Embryonic facial prominence (tissue), 1 donor: ENCODE data around the gene SUSD4.

Source experiments
- DNase-seq: peaks from one replicate; pipeline ENCODE4 v3.0.0-alpha.2; 2016; ENCODE audit errors: extremely low spot score

Gene SUSD4

DNA sequence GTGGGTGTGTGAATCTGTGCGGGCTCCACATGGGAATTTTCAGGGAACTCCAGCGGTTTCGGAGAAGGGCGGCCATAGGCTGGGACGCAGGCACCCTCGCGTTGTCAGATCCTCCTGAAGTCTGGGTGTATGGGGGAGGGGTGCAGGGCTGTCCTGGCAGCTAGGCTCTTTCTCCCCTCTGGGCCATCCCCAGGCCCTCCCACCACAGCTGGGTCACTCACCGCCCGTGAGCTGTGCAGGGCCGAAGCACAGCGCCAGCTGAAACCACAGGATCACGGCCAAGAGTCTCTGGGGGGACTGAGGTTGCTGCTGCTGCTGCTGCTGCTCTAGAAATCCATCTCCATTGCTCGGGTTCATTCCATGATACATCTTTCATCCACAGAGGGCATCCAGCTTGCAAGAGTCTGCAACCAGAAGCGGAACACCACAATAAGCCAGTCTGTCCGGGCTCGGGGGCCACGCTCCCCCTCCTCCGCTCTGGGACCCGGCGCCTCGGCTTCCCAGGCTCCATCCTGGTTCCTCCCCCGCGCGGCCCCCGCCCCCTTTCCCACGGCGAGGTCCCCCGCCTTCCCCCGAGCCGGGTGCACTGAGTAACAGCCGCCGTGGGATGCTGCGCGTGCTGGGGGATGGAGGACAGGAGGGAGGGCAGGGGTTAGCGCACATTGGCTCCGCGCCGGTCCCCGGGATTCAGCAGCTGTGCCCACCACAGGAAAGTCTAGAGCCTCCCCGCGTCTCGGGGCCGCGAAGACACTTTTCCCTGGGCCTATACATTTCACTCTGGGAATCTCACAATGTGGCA, 720 bp downstream of the SUSD4 start:
- no peak for DNase-seq

DNA sequence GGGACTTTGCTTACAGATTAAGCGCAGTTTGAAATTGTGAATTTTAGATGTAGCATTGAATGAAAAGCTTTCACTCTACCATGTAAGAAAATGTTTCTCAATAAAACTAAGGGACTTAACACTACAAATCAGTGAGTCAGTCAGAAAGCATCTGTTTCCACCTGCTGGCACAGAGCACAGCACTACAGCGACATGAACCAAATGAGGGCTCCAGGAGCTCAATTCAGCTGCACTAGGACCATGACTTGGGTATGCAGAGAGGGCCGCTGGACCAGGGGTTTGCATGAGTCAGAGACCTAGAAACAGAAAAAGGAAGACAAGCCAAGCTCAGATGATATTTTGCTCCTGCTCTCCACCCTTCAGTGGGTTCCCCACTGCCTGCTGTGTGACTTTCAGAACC, 5.2 kb downstream of the SUSD4 start:
- DNase-seq, result no peak

DNA sequence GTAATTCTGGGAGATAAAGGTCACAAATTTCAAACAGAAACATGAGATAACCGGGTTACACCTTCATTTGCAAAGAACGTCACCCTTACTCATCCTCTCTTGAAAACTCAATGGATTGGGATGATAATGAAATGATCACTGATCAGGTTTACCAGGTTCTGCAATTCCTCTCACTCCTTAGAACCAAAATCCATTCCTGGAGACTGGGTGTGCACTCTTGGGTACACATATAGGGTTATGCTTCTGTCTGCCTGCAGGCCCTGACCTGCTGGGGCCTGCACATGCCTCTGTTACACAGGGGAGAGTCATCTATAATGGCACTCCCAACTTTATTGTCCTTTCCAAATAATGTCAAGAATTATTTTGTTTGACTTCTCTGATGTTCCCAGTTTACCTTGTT, 8.3 kb downstream of the SUSD4 start:
- DNase-seq, result no peak

DNA sequence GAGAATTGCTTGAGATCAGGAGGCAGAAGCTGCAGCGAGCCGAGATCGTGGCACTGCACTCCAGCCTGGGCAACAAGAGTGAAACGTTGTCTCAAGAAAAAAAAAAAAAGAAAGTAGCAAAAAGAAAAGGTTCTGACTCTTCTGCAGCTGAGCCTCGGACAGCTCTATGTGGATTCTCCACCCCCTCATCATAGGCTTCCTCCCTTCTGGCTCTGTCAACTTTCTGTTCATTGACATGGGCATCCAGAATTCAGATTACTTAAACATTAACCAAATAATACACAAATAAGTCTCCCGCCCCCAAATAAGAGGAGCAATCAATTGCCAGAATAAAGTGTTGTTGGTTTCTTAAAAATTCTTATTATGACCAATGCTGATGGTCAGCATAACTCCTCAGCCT, 10.0 kb downstream of the SUSD4 start:
- no peak for DNase-seq

DNA sequence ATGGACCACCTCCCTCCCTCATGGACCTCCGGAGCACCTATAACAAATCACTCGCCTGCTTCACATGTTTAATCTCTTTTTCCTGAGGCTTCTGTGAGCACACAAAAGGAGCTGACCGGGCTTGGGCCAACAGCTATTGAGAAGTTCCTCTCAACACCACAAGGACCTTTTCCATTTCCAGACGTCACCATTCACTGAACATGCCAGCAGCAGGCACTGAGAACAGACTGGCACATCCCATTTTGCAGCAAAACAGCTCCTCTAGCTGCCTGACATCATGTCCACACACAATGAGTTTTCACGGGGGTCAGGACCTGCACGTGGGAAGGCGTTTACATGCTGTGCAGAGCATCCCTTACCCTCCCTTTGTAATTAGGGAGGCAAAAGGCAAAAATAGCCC, 11.0 kb downstream of the SUSD4 start:
- DNase-seq, result no peak

DNA sequence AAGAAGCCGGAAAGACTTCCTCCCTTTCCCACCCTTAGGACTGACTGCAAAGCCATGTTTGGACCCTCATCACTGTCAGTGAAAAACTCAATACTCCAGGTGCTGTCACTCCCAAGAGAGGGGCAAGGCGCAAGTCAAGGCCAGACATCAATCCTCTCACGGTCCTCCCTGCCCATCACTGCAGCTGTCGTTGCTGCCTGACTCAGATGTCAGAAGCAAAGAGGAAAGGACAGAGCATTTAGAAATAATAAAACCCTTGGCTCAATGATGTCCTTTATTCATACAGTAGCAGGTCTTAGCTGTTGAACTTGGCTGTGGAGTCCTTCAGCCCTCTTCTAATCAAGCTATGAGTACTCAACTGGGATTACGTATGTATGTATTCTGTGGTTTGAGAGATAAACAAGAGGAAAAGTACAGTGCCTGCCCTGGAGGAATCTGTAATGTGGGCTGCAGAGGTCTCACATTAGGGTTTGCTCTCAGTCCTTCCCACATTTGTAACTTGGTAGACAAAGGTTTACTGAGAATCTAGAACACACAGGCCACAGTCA, 13.5 kb downstream of the SUSD4 start:
- no peak for DNase-seq

DNA sequence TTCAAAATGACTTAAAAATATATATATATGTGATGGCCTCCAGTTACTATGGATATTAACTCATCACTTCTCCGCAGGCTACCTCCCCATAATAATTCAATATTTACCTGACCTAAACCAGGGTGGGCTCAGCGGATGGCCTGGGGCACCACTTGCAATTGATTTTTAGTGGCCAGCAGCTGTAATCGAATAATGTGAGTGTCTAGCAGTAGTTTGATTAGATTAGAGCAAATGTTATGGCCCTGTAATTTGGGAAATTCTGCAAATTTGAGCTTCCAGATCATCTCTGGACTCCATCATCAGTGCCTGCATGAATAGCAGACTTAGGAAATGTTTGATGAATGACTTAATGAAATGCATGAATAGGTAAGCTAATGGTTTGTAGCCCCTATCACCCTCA, 14.7 kb downstream of the SUSD4 start:
- no peak for DNase-seq

DNA sequence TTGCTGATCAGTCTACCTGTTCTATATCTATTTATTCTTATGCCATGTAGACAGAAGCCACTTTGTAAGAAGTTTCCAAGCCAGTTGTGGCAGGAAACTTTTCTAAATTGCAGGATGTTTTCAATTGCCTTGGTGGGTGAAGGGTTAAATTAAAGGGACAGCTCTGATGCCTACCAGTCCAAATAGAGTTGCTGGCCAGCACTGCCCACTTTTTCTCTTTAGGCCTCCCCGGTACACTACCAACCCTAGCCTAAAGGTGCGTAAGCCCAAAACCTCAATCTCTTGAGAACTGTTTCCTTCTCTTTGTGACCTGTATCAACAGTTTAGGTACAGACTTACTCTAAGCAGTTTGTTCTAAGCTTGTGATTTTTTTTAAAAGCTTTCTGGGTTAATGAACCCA, 15.5 kb downstream of the SUSD4 start:
- no peak for DNase-seq

DNA sequence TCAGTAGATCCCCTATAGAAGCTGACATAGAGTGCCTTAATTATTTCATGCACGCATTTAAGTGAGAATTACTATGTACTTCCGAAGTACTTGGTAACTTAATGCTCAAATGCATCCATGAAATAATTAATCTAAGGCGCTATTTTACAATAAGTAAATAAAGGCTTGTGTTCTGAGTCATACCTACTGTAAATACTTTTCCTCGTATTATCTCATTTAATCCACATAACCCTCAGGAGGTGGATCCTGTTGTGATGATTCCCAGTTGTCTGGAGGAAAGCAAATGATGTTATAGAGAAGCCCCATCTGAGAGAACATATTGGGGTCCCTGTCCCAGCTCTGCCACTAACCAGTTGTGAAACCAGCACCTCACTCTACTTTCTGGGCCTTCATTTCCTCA, 16.4 kb downstream of the SUSD4 start:
- no peak for DNase-seq

DNA sequence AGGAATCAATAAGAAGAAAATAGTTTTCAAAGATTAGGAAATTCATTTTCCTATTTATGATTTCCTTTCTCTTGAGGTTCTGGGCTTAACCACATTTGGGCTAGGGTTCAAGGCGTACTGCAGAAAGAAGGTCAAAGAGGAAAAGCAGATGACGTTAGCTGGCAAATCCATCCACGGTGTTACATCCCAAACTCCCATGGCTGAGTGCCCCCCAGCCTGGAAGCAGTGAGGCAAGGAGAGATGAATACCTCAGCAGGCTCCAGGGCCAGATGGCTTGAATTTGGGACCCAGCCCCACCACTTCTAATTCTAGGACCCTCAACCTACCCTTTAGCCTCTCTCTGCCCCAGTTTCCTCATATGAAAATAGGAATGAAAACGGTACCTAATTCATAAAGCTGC, 17.7 kb downstream of the SUSD4 start:
- DNase-seq, result no peak

DNA sequence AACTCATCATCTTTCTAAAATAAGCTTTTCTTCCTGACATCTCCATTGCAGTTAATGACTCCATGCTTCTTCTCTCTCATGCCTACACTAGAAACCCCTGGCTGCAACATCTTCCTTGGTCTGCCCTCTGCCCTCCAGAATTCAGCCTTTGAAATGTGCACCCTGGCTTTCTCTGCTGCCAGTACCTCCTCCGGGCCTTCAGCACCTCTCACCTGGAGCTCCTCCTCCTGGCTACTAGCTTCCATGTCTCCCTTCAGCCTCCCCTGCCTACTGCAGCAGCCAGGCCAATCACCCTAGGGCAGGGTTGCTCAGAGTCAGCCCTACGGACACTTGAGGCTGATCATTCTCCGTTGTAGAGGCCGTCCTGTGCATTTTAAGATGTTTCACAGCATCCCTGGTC, 18.3 kb downstream of the SUSD4 start:
- no peak for DNase-seq

DNA sequence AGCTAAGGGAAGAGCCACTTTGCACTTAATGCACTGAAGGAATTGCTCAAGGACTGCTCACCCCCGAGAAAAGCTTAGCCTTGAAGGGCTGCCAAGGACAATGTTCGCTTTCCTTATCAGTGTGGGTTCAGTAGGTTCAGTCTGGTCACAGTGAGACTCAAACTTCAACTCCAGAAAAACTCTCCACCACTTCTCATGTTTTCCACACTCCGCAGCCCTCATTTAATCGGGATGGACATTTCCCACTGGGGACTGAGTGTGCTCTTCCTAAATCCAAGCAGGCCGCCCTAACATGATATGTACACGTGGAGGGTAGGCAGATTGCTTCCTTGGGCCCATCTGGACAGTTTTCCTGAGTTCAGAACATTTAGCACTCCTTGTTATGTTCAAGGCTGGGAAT, 19.5 kb downstream of the SUSD4 start:
- no peak for DNase-seq

DNA sequence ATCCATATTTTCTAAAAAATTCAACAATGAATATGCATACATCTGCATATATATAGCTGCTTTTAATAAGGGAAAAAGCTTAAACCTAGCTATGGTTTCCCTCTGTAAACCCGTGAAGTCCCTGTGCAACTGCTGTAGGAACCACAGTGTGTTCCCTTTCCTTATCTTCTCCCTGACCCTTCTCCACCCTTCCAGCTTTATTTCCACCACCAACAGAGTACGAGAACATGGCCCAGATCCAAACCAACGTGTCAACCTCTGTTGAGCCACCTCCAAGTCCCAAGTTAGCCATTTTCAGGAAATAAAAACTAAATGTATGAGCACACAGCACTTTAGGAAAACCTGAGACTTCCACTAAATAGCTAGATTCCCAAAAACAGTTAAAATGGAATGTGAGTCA, 20.3 kb downstream of the SUSD4 start:
- no peak for DNase-seq

DNA sequence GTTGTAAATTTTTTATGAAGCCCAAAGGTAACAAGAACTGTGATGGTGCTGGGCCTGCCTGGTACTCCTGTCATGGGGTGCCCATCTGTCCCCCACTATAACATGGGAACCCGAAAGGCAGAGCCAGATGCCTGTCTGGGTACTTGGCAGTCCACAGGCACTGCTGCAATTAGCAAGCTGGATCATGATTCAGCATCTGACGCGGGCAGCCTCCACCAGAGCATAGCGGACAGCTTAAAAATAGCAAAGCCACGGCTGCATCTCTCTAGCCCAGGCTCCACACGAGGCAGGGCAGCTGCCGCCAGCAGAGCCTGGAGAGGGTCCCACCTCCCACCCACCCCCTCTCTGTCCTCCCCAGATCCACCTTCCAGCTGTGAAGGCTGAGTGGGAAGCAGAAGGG, 22.9 kb downstream of the SUSD4 start:
- DNase-seq, result no peak

DNA sequence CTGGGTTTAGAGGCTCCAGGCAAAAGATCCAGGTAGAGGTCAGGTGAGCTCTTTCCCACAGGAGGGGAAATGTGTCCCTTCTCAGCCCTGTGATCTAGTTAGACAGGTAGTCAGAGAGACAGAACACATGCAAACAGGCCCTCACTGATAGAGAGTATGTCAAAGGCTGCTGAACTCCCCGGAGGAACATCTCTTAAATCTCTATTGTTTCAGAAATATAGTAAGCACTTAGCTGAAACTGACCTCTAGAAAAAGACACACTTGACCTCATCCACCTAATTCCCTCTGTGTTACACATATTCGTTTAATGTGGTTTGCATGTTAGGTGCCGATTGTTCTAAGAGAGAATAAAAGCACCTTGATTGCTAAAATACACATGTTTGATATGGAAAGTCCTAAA, 23.3 kb downstream of the SUSD4 start:
- no peak for DNase-seq

DNA sequence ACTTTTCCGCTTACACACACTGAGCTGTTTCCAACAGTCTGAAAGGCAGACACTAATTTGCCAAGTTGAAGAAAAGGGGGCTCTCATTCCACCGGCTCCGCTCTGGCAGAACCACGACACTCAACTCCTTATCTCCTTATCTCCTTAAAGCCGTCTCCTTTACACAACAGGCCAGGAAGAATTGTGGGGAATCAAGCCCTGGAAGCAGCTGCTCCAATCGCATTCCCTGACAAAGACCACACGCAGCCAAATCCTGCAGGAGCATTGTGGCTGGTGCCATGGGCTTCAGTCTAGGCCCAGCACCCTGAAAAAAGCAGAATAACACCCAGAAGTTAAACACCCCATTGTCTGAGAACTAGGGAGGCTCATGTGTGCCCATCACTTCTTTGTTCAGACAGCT, 24.1 kb downstream of the SUSD4 start:
- no peak for DNase-seq

DNA sequence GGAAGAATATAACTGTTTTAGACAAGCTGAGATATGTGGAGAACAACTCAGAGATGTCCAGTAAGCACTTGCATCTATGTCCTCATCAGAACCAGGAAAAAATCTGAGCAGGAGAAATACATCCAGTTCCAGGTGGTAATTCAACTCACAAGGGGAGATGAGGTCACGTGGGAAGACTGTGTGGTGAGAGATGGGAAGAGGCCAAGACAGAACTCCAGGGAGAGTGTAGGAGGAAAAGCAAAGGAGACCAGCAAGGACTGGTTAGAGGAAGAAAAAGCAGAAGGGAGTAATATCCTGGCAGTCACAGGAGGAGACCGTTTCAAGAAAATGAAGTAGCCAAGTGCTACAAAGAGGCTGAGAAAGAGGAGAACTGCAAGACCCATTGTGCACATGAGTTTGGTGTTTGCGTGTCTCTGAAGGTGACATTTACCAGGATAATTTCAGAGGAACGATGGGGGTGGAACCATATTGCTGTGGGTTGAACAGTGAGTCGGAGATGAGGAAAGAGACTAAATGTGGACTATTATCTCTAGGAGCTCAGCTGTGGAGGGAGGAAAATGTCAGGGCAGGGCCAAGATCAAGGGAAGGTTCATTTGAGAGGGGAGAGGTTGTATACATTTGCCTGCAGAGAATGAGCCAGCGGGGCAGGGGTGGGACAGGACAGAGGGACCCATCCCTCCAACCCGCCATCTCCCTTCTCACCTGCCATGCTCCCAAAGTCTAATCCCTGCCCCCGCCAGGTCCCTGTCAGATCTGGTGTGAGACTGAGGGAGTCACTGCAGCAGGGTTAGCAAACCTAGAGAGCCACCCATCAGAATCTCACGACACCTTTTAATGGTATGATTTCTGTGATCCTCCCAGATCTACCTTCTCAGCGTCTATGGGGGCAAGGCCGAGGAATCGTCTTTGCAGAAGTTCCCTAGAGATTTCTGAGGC, 24.9 kb downstream of the SUSD4 start:
- no peak for DNase-seq

DNA sequence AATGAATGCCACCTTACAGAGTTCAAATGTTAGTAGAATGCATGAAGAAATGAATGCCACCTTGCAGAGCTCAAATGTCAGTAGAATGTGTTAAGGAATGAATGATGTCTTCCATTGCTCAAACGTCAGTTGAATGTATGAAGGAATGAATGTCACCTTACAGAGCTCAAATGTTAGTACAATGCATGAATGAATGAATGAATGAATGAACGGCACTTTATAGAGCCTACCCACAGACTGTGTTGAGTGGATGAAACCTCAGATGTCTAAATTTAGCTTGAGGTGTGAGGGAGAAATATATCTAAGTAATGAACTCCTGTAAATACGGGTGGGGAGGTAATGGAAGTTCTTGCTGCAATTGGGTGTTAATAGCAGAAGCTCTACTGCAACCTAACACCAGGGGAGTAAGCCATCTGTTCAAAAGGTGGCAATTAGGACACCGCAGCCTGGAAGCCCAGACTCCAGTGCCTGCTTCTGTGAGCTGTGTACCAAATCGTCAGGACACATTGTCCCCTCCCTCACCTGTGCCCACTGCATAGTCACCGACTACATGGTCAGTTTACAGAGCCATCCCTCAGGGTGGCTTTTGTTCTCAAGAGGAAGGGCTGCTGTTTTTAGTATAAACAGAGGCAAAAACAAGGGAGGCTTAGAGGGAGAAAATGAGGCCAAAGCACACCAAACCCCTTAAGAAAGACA, 26.7 kb downstream of the SUSD4 start:
- no peak for DNase-seq

DNA sequence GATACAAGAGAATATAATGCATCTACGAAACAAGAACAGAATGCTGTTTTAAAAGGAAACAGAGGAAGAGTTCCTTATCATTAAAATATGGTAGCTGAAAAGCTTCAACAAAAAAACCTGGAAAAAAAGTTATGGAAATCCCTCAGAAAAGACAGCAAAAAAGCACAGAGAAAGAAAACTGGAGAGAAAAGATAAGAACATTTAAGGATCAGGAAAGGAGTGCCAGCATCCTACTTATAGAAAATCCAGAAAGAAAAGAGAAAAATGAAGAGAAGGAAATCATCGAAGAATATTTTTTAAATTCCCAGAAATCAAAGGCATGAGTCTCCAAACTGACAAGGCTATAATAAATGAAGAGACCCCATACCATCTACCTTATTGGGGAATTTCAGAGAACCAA, 29.8 kb downstream of the SUSD4 start:
- DNase-seq, result no peak

DNA sequence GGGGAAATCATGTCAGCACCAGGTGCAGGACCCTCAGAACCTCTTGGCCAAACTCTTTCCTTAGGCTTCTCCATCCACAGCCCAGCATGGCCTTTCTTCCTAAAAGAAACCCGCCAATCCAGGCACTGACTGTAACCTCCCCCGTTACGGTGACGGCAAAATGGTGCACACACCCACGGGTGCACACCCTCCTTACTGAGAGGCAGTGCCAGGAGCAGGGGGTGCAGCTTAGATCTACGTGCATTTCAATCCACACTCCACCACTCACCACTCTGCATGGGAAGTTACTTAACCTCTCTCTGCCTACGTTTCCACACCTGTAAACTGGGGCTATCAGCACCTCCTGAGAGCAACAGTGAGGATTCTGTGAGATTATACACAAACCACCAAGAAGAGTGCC, 31.0 kb downstream of the SUSD4 start:
- DNase-seq, result no peak

DNA sequence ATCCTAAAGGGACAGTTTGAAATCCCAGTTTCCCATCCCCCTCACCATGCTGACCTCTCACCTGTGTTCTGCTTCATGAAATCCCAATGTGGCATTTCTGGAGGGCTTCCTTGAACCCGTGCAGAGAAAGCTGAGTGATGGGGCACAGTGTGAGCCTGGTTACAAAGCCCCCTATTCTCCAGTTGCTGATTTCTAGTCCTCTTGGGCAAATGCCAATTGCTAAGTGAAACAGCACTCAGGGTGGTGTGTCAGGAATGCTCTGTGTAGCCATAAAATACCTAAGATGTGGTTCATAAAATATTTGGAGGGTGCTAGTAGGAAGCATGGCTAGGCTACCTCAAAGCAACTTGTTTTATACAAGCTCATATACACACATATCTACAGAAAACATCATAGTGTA, 32.0 kb downstream of the SUSD4 start:
- DNase-seq, result no peak

DNA sequence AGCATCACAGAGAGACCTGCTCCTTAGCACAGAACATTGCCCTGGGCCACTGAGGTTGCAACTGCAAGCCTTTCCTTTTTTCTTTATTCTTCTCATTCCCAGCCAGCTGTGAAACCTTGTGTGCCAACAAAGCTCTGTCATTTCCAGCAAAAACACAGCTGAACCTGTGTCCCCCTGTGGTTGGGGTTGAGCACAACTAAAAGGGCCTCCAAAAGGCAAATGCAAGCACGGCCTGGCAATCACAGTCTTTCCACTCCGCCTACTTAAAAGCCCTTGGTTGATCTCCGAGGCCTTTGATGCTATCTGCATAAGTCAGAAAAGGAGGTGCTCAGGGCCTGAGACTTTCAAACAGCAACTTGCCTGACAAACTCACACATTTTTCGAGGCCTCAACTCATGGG, 32.7 kb downstream of the SUSD4 start:
- DNase-seq, result no peak
